Measurements from ENCODE around the gene ACACA.

ACACA gene

DNA sequence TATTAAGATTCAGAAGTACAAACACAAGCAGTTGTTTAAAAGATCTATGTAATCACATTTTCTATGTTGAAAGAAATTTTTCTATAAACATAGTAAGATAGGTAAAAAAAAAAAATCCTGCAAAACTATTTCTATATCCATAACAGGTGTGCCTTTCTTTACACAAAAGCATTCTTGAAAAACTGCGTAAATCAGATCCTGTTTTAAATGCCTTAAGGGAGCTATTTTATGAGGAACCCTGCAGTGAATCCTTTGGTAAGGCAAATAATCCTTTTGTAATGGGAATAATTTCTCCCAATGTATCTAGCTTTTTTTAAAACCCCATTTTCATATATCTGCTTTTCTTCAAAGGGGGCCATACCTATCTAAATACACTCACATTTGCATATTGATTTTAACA is 300.6 kb downstream of the ACACA start:
- CTCF ChIA-PET = interaction anchor here (0.5 kb wide), 1 partner anchor 502 kb away, joined by 3 read pairs; no protein-coding TSS in a partner anchor
- DNase-seq (ENCODE audit: extremely low spot score) = no peak
- POLR2A ChIA-PET = no interaction called here
- TF ChIP-seq FOXK2 (IDR thresholded peaks at IDR 0.05) (no peak), ELF4 (IDR thresholded peaks at IDR 0.05) (no peak), TARDBP (IDR thresholded peaks at IDR 0.05) (no peak), FOXM1 (IDR thresholded peaks at IDR 0.05; ENCODE audit: borderline replicate concordance) (no peak), LEF1 (IDR thresholded peaks at IDR 0.05; ENCODE audit: borderline replicate concordance) (no peak), BHLHE40 (IDR thresholded peaks at IDR 0.05; ENCODE audit: borderline replicate concordance) (no peak)
- TF ChIP-seq, protein P1, sequence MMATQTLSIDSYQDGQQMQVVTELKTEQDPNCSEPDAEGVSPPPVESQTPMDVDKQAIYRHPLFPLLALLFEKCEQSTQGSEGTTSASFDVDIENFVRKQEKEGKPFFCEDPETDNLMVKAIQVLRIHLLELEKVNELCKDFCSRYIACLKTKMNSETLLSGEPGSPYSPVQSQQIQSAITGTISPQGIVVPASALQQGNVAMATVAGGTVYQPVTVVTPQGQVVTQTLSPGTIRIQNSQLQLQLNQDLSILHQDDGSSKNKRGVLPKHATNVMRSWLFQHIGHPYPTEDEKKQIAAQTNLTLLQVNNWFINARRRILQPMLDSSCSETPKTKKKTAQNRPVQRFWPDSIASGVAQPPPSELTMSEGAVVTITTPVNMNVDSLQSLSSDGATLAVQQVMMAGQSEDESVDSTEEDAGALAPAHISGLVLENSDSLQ (IDR thresholded peaks at IDR 0.05) = no peak

DNA sequence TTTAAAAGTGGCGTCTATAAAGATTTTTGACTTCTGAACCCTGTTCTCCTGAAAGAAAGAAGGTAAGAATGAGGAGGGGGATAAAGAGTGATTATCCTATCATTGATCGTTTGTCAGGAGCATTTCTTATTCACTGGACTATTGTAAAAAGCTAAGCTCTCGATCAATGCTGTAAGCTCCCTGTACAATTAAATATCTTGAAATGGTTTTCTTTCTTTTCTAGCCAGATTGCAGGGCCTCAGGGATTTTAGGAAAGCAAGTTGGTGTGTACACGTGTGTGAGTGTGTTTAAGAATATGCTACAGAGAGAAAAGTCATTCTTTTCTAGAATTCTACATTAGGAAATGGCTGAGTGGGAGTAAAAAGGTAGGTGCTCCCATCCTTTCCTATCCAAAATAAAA is 303.4 kb downstream of the ACACA start:
- ChIA-PET CTCF (no interaction called here), POLR2A (no interaction called here)
- no peak for DNase-seq (ENCODE audit: extremely low spot score)
- TF ChIP-seq ARNT (IDR thresholded peaks at IDR 0.05) = no peak
- no peak for TF ChIP-seq LEF1 (IDR thresholded peaks at IDR 0.05; ENCODE audit: borderline replicate concordance)
- TF ChIP-seq SP1 (IDR thresholded peaks at IDR 0.05) = no peak
- no peak for TF ChIP-seq ELF4 (IDR thresholded peaks at IDR 0.05)
- TF ChIP-seq, protein P1 (IDR thresholded peaks at IDR 0.05) = no peak
- no peak for TF ChIP-seq FOXA1 (IDR thresholded peaks at IDR 0.05)
- no peak for TF ChIP-seq HDGF (IDR thresholded peaks at IDR 0.05; ENCODE audit: borderline replicate concordance)
- no peak for TF ChIP-seq FOXK2 (IDR thresholded peaks at IDR 0.05)
- no peak for TF ChIP-seq ZNF384 (IDR thresholded peaks at IDR 0.05)
- no peak for TF ChIP-seq FOXM1 (IDR thresholded peaks at IDR 0.05; ENCODE audit: borderline replicate concordance)
- TF ChIP-seq BHLHE40 (IDR thresholded peaks at IDR 0.05; ENCODE audit: borderline replicate concordance) = no peak
- TF ChIP-seq CTBP1 (IDR thresholded peaks at IDR 0.05; ENCODE audit: borderline replicate concordance) = no peak
- TF ChIP-seq SUZ12 (IDR thresholded peaks at IDR 0.05) = no peak
- no peak for TF ChIP-seq NFRKB (IDR thresholded peaks at IDR 0.05)
- TF ChIP-seq TARDBP (IDR thresholded peaks at IDR 0.05) = no peak
- no peak for TF ChIP-seq L3MBTL2 (conservative IDR thresholded peaks at IDR 0.05)

DNA sequence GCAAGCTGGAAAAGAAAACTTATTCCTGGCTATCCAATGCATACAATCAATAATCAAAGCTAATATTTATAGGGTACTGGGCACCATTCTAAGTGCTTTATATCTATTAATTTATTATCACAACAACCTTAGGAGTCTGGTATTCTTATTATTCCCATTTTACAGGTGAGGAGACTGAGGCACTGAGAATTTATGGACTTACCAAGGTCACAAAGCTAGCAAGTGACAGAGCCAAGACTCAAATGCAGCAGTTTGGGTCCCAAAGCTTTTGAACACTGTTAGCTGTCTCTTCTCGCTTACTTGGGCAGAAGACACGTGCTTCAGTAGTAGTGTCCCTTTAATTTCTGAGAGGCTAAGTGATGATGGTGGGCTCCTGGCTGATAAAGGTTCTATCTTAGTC is 305.3 kb downstream of the ACACA start:
- DNase-seq (ENCODE audit: extremely low spot score) = no peak
- TF ChIP-seq NFRKB (IDR thresholded peaks at IDR 0.05) = no peak
- POLR2A ChIA-PET = no interaction called here
- CTCF ChIA-PET = interaction anchor here (0.6 kb wide), 1 partner anchor 490 kb away, joined by 8 read pairs; no protein-coding TSS in a partner anchor

DNA sequence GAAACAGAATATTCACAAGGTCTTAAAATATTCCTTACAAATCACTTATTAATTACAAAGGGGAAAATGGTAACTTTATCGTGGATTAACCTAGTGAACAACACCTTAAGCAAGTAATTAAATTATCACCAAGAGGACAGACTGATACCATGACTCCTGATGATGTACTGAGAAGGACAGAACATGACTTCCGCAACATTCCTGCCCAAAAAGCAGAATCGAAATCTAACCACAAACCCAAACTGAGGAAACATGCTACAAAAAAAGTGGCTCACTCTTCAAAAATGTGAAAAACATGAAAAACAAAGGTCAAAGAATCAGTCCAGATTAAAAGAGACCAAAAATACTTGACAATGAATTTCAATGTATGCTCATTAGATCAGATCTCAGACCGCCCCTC is 306.4 kb downstream of the ACACA start:
- no peak for DNase-seq (ENCODE audit: extremely low spot score)
- POLR2A ChIA-PET = no interaction called here
- TF ChIP-seq ELF4 (IDR thresholded peaks at IDR 0.05) = no peak

DNA sequence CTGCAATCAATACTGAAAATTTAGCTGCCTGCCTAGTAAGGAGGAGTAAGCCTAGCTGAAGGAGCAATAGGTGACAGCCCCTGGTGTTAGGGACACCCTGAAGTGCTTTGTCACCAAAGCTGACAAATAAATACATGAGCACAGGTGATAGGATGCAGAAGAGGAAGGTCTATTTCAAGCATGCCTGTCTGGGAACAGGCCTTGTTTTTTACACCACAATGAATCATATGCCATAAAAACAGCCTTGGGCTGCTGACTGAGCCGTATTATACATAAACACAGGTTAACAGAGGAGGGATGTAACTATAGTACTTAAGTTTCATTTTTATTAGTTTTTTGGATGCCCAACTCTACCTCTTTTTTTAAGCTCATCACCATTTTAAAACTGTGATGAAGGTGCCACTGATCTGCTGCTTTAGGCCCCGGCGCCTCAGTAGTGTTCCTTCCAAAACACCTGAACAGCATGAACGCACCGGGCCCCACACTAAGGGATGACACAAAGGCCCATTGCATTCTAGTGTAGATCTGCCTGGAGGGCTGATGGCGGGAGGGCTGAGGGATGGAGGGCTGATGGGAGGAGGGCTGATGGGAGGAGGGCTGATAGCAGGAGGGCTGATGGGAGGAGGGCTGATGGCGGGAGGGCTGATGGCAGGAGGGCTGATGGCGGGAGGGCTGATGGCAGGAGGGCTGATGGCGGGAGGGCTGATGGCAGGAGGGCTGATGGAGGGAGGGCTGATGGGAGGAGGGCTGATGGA is 307.5 kb downstream of the ACACA start:
- DNase-seq (ENCODE audit: extremely low spot score) = no peak
- ChIA-PET CTCF (no interaction called here), POLR2A (no interaction called here)
- TF ChIP-seq L3MBTL2 (conservative IDR thresholded peaks at IDR 0.05) = no peak
- TF ChIP-seq CTBP1 (IDR thresholded peaks at IDR 0.05; ENCODE audit: borderline replicate concordance) = no peak
- TF ChIP-seq ZNF384 (IDR thresholded peaks at IDR 0.05) = no peak
- no peak for TF ChIP-seq FOXA1 (IDR thresholded peaks at IDR 0.05)
- no peak for TF ChIP-seq NFRKB (IDR thresholded peaks at IDR 0.05)
- no peak for TF ChIP-seq SP1 (IDR thresholded peaks at IDR 0.05)
- no peak for TF ChIP-seq TARDBP (IDR thresholded peaks at IDR 0.05)
- no peak for TF ChIP-seq SUZ12 (IDR thresholded peaks at IDR 0.05)
- TF ChIP-seq HDGF (IDR thresholded peaks at IDR 0.05; ENCODE audit: borderline replicate concordance) = no peak

More for the DNA sequence above, 306.4 kb downstream of the ACACA start:
- CTCF ChIA-PET = no interaction called here

DNA sequence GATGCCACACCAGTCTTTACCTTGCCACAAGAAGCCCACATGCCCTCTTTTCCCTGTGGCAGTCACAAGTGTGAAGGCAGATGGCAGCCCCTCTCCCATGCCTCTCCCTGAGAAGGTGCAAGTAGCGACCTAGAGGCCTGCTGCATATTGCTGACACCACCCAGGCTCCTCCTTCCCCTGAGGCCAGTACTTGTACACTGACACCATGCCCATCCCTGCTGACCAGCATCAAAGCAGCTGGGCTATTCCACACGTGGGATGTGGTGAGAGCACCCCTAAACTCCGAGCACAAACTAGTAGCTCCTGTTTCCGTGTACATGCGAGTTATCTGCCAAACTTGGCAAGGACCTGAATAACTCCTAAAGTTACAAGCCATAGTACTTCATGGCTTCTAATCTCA is 308.5 kb downstream of the ACACA start:
- POLR2A ChIA-PET = no interaction called here

More for the DNA sequence above, 308.5 kb downstream of the ACACA start:
- TF ChIP-seq ZNF384 (IDR thresholded peaks at IDR 0.05) = no peak
- no peak for TF ChIP-seq FOXA1 (IDR thresholded peaks at IDR 0.05)
- no peak for TF ChIP-seq FOXK2 (IDR thresholded peaks at IDR 0.05)
- no peak for TF ChIP-seq FOXM1 (IDR thresholded peaks at IDR 0.05; ENCODE audit: borderline replicate concordance)
- TF ChIP-seq TARDBP (IDR thresholded peaks at IDR 0.05) = no peak
- TF ChIP-seq, protein P1 (IDR thresholded peaks at IDR 0.05) = no peak
- no peak for TF ChIP-seq ELF4 (IDR thresholded peaks at IDR 0.05)
- no peak for TF ChIP-seq NFRKB (IDR thresholded peaks at IDR 0.05)
- no peak for TF ChIP-seq SP1 (IDR thresholded peaks at IDR 0.05)
- no peak for TF ChIP-seq CTBP1 (IDR thresholded peaks at IDR 0.05; ENCODE audit: borderline replicate concordance)
- TF ChIP-seq ARNT (IDR thresholded peaks at IDR 0.05) = no peak
- TF ChIP-seq L3MBTL2 (conservative IDR thresholded peaks at IDR 0.05) = no peak
- no peak for TF ChIP-seq HDGF (IDR thresholded peaks at IDR 0.05; ENCODE audit: borderline replicate concordance)
- CTCF ChIA-PET = no interaction called here
- DNase-seq (ENCODE audit: extremely low spot score) = no peak

All from HEK293T (cell line).